IPS DF 6.9 (cell line): ENCODE results near the gene PPARD.
"Not testable (repeated sequence)": the region's sequence is repeated elsewhere in the genome, so short reads cannot be mapped to it uniquely, and the experiment has no call there.

ENCODE experiments used
- DNase-seq: peaks from one replicate; pipeline ENCODE4 v3.0.0-alpha.2; 2013; ENCODE audit warnings: low read depth, low spot score
- H3K27ac ChIP-seq: one replicate; pipeline ENCODE4 v1.5.1; 2013; ENCODE audit warnings: low read length, control low read depth
- H3K27me3 ChIP-seq: 2 replicates; pipeline ENCODE4 v1.6.1; 2013; ENCODE audit warnings: mild to moderate bottlenecking, low read length; ENCODE audit not compliant: control insufficient read depth, insufficient read depth
- H3K36me3 ChIP-seq: 2 replicates; pipeline ENCODE4 v1.6.1; 2013; ENCODE audit warnings: low read length; ENCODE audit not compliant: control insufficient read depth, insufficient read depth
- H3K4me1 ChIP-seq: 2 replicates; pipeline ENCODE4 v1.6.1; 2013; ENCODE audit warnings: low read length; ENCODE audit not compliant: control insufficient read depth, insufficient read depth
- H3K4me3 ChIP-seq: 2 replicates; pipeline ENCODE4 v1.5.1; 2013; ENCODE audit warnings: mild to moderate bottlenecking, low read length
- H3K9me3 ChIP-seq: 2 replicates; pipeline ENCODE4 v1.6.1; 2013; ENCODE audit warnings: low read length, inconsistent platforms; ENCODE audit not compliant: control insufficient read depth, insufficient read depth
- WGBS: extraction: QIAGEN DNeasy Blood & Tissue Kit; methylation state at CpG from one replicate; pipeline ENCODE4 v1.1.7; 2013; ENCODE audit warnings: mixed read lengths, missing lambda C conversion rate; ENCODE audit not compliant: insufficient read length, insufficient coverage; 5-methylcytosine and 5-hydroxymethylcytosine counted together

PPARD gene

GRCh38 chr6:35385457-35386202 lies 43.3 kb downstream of the PPARD start:
- Histone ChIP-seq H3K27ac (no peak overlapping the region), H3K9me3 (0 out of 2 replicates have a peak, but pooled peaks cover 2% of the 10 kb centered on the region), H3K4me1 (no peaks in the 10 kb centered on the region), H3K36me3 (no peaks in the 10 kb centered on the region), H3K4me3 (no peak overlapping the region), H3K27me3 (no peaks in the 10 kb centered on the region)
- no peak for DNase-seq
- no CpG with 5 or more reads among the region's 14 CpGs for WGBS

GRCh38 chr6:35386989-35387388 lies 44.6 kb downstream of the PPARD start:
- no peak for DNase-seq
- Histone ChIP-seq H3K27ac (no peak overlapping the region), H3K4me1 (no peaks in the 10 kb centered on the region), H3K36me3 (no peaks in the 10 kb centered on the region), H3K4me3 (no peak overlapping the region), H3K27me3 (no peaks in the 10 kb centered on the region), H3K9me3 (0 out of 2 replicates have a peak, but pooled peaks cover 2% of the 10 kb centered on the region)
- WGBS: no CpG with 5 or more reads among the region's 4 CpGs

- Histone ChIP-seq H3K9me3 (0 out of 2 replicates have a peak, but pooled peaks cover under 1% of the 10 kb centered on the region), H3K4me3 (no peak overlapping the region), H3K27me3 (no peaks in the 10 kb centered on the region), H3K36me3 (no peaks in the 10 kb centered on the region), H3K4me1 (no peaks in the 10 kb centered on the region), H3K27ac (no peak overlapping the region)
- no peak for DNase-seq
- no CpG with 5 or more reads among the region's 5 CpGs for WGBS
These were observed 45.7 kb downstream of the PPARD start for GRCh38 chr6:35388030-35388429.

GRCh38 chr6:35388772-35389352 lies 46.5 kb downstream of the PPARD start:
- Histone ChIP-seq H3K27ac (no peak overlapping the region), H3K27me3 (no peaks in the 10 kb centered on the region), H3K9me3 (no peaks in the 10 kb centered on the region), H3K4me3 (no peak overlapping the region), H3K36me3 (no peaks in the 10 kb centered on the region), H3K4me1 (no peaks in the 10 kb centered on the region)
- no peak for DNase-seq
- WGBS: no CpG with 5 or more reads among the region's 5 CpGs

- H3K4me3 ChIP-seq, DNase-seq, H3K27me3 ChIP-seq, H3K4me1 ChIP-seq, H3K27ac ChIP-seq, H3K36me3 ChIP-seq, H3K9me3 ChIP-seq: not testable (repeated sequence)
- WGBS: no CpG with 5 or more reads among the region's 9 CpGs
These were observed 47.0 kb downstream of the PPARD start for GRCh38 chr6:35389386-35389785.

GRCh38 chr6:35391240-35391968 lies 49.0 kb downstream of the PPARD start:
- Histone ChIP-seq H3K4me3 (no peak overlapping the region), H3K9me3 (no peaks in the 10 kb centered on the region), H3K4me1 (no peaks in the 10 kb centered on the region), H3K27ac (no peak overlapping the region), H3K36me3 (no peaks in the 10 kb centered on the region), H3K27me3 (no peaks in the 10 kb centered on the region)
- no CpG with 5 or more reads among the region's 7 CpGs for WGBS
- DNase-seq: no peak

GRCh38 chr6:35392111-35392702 lies 49.8 kb downstream of the PPARD start:
- H3K9me3 ChIP-seq: no peaks in the 10 kb centered on the region
- H3K27ac ChIP-seq: no peak overlapping the region
- no peak for DNase-seq
- no peaks in the 10 kb centered on the region for H3K4me1 ChIP-seq
- no peak overlapping the region for H3K4me3 ChIP-seq
- no peaks in the 10 kb centered on the region for H3K36me3 ChIP-seq
- H3K27me3 ChIP-seq: no peaks in the 10 kb centered on the region
- no CpG with 5 or more reads among the region's 12 CpGs for WGBS

GRCh38 chr6:35392773-35393672 lies 50.7 kb downstream of the PPARD start:
- no peak overlapping the region for H3K4me3 ChIP-seq
- H3K4me1 ChIP-seq: no peaks in the 10 kb centered on the region
- WGBS: no CpG with 5 or more reads among the region's 6 CpGs
- no peaks in the 10 kb centered on the region for H3K27me3 ChIP-seq
- H3K9me3 ChIP-seq: no peaks in the 10 kb centered on the region
- no peak overlapping the region for H3K27ac ChIP-seq
- DNase-seq: no peak
- no peaks in the 10 kb centered on the region for H3K36me3 ChIP-seq

GRCh38 chr6:35396991-35397390 lies 54.6 kb downstream of the PPARD start:
- WGBS: no CpG with 5 or more reads among the region's 5 CpGs
- Histone ChIP-seq H3K27me3 (no peaks in the 10 kb centered on the region), H3K36me3 (no peaks in the 10 kb centered on the region)

More at GRCh38 chr6:35396991-35397390, 54.6 kb downstream of the PPARD start:
- Histone ChIP-seq H3K27ac (no peak overlapping the region), H3K4me1 (no peaks in the 10 kb centered on the region), H3K4me3 (no peak overlapping the region), H3K9me3 (no peaks in the 10 kb centered on the region)
- no peak for DNase-seq
